Neuronal stem cell (in vitro differentiated cells): ENCODE measurements around the gene WNT2.

Experiments used
- DNase-seq: peaks from one replicate; pipeline ENCODE4 v3.0.0-alpha.2; 2013; ENCODE audit warnings: low spot score
- H2AFZ ChIP-seq: one replicate; pipeline ENCODE4 v1.6.1; 2013; ENCODE audit warnings: mild to moderate bottlenecking, low read length, inconsistent platforms
- H2AK5ac ChIP-seq: 2 replicates; pipeline ENCODE4 v1.6.1; 2013; ENCODE audit warnings: low read depth, mild to moderate bottlenecking, inconsistent platforms, low read length, moderate library complexity, mixed read lengths
- H2BK120ac ChIP-seq: 2 replicates; pipeline ENCODE4 v1.6.1; 2013; ENCODE audit warnings: low read depth, mild to moderate bottlenecking, inconsistent platforms, low read length, moderate library complexity, mixed read lengths
- H2BK12ac ChIP-seq: one replicate; pipeline ENCODE4 v1.6.1; 2013; ENCODE audit warnings: low read length, inconsistent platforms
- H2BK15ac ChIP-seq: 2 replicates; pipeline ENCODE4 v1.6.1; 2013; ENCODE audit warnings: mild to moderate bottlenecking, low read length, inconsistent platforms, mixed read lengths
- H2BK5ac ChIP-seq: one replicate; pipeline ENCODE4 v1.6.1; 2013; ENCODE audit warnings: inconsistent platforms, mild to moderate bottlenecking, low read length, moderate library complexity
- H3K14ac ChIP-seq: one replicate; pipeline ENCODE4 v1.6.1; 2013; ENCODE audit warnings: low read length, inconsistent platforms
- H3K18ac ChIP-seq: 2 replicates; pipeline ENCODE4 v1.6.1; 2013; ENCODE audit warnings: low read length, inconsistent platforms
- H3K23ac ChIP-seq: 2 replicates; pipeline ENCODE4 v1.6.1; 2013; ENCODE audit warnings: low read depth, mild to moderate bottlenecking, mixed read lengths, low read length, inconsistent platforms; ENCODE audit not compliant: poor library complexity
- H3K27ac ChIP-seq: replicated peaks from 3 replicates; pipeline ENCODE4 v1.5.1; 2013; ENCODE audit warnings: low read length, inconsistent platforms
- H3K27me3 ChIP-seq, 3 experiments: 2 replicates each; pipeline ENCODE4 v1.6.1; 2013; ENCODE audit warnings: low read length in 3 of 3, mild to moderate bottlenecking in 2 of 3, inconsistent platforms in 1 of 3, low read depth in 1 of 3, mixed read lengths in 1 of 3, moderate library complexity in 1 of 3; ENCODE audit not compliant: control insufficient read depth in 3 of 3, insufficient read depth in 3 of 3
- H3K36me3 ChIP-seq, 2 donors: replicated peaks in 1 of 2; 2 replicates each; pipeline ENCODE4 v1.6.1; 2013; ENCODE audit warnings: low read length in 2 of 2; ENCODE audit not compliant: control insufficient read depth in 2 of 2, insufficient read depth in 2 of 2
- H3K4ac ChIP-seq: 2 replicates; pipeline ENCODE4 v1.6.1; 2013; ENCODE audit warnings: inconsistent platforms, mild to moderate bottlenecking, low read length, moderate library complexity
- H3K4me1 ChIP-seq, 2 donors: 1 replicate in 1 of 2; 2 replicates in 1 of 2; pipeline ENCODE4 v1.6.1; 2013; ENCODE audit warnings: low read length in 2 of 2, low read depth in 1 of 2; ENCODE audit not compliant: control insufficient read depth in 2 of 2, insufficient read depth in 1 of 2
- H3K4me2 ChIP-seq: one replicate; pipeline ENCODE4 v1.6.1; 2013; ENCODE audit warnings: mild to moderate bottlenecking, low read length, inconsistent platforms; ENCODE audit not compliant: insufficient read depth, poor library complexity, severe bottlenecking
- H3K4me3 ChIP-seq, 2 donors: 2 replicates each; pipeline ENCODE4 v1.5.1; 2013; ENCODE audit warnings: low read length in 2 of 2, mild to moderate bottlenecking in 2 of 2, inconsistent platforms in 1 of 2, moderate library complexity in 1 of 2
- H3K79me1 ChIP-seq: one replicate; pipeline ENCODE4 v1.6.1; 2013; ENCODE audit warnings: low read depth, mild to moderate bottlenecking, inconsistent platforms, low read length, moderate library complexity
- H3K9ac ChIP-seq: one replicate; pipeline ENCODE4 v1.6.1; 2013; ENCODE audit warnings: mild to moderate bottlenecking, low read depth, low read length, inconsistent platforms; ENCODE audit not compliant: poor library complexity
- H3K9me3 ChIP-seq, 2 donors: replicated peaks in 1 of 2; 2 replicates each; pipeline versions ENCODE3 to v1.6.1; 2013; ENCODE audit warnings: low read length in 2 of 2, mild to moderate bottlenecking in 2 of 2, inconsistent platforms in 1 of 2, low read depth in 1 of 2, mixed read lengths in 1 of 2, moderate library complexity in 1 of 2; ENCODE audit not compliant: control insufficient read depth in 2 of 2, insufficient read depth in 1 of 2
- H4K8ac ChIP-seq: one replicate; pipeline ENCODE4 v1.6.1; 2013; ENCODE audit warnings: low read depth, mild to moderate bottlenecking, inconsistent platforms, low read length, moderate library complexity
- H4K91ac ChIP-seq: one replicate; pipeline ENCODE4 v1.6.1; 2013; ENCODE audit warnings: low read length, low read depth, mild to moderate bottlenecking, inconsistent platforms; ENCODE audit not compliant: poor library complexity
- WGBS, 2 donors: extraction: QIAGEN DNeasy Blood & Tissue Kit; methylation state at CpG; one replicate each; pipeline ENCODE4 v1.1.7; 2013; ENCODE audit warnings: missing lambda C conversion rate in 2 of 2, mixed read lengths in 1 of 2; ENCODE audit not compliant: insufficient read length in 2 of 2, insufficient replicate concordance in 1 of 2; ENCODE audit errors: extremely low coverage in 2 of 2; 5-methylcytosine and 5-hydroxymethylcytosine counted together

WNT2 gene

GRCh38 chr7:117279203-117279602 is 43.7 kb downstream of the WNT2 start:
- Histone ChIP-seq H3K4me1 (peaks cover 2 to 6% of the 10 kb centered on the region in 2 donors), H2BK12ac (no peak overlapping the region), H2BK120ac (no peak overlapping the region), H3K9me3 (no peaks in the 10 kb centered on the region), H4K8ac (no peak overlapping the region), H2AFZ (no peak overlapping the region), H3K36me3 (no peaks in the 10 kb centered on the region), H3K27me3 (peaks cover 0 to 29% (median 2%) of the 10 kb centered on the region in 3 experiments), H4K91ac (no peak overlapping the region), H2BK5ac (no peak overlapping the region), H3K9ac (no peak overlapping the region), H3K23ac (no peak overlapping the region), H2AK5ac (no peak overlapping the region), H2BK15ac (no peak overlapping the region), H3K14ac (no peak overlapping the region), H3K4ac (no peak overlapping the region), H3K18ac (no peak overlapping the region), H3K79me1 (no peaks in the 10 kb centered on the region), H3K27ac (no peak overlapping the region), H3K4me3 (no peak overlapping the region), H3K4me2 (no peak overlapping the region)
- WGBS, 2 donors: no CpG with 5 or more reads among the region's 2 CpGs
- no peak for DNase-seq

GRCh38 chr7:117278040-117278439 is 44.8 kb downstream of the WNT2 start:
- Histone ChIP-seq H3K23ac (no peak overlapping the region), H2AFZ (no peak overlapping the region), H3K14ac (no peak overlapping the region), H3K18ac (no peak overlapping the region), H3K4me3 (no peak overlapping the region), H3K4ac (no peak overlapping the region), H3K79me1 (no peaks in the 10 kb centered on the region), H3K9me3 (no peaks in the 10 kb centered on the region), H3K27ac (no peak overlapping the region), H4K8ac (no peak overlapping the region), H2BK12ac (no peak overlapping the region), H2BK5ac (no peak overlapping the region), H2AK5ac (no peak overlapping the region), H2BK15ac (no peak overlapping the region), H3K4me1 (peaks cover 0 to 6% of the 10 kb centered on the region in 2 donors), H3K36me3 (no peaks in the 10 kb centered on the region), H3K9ac (no peak overlapping the region), H3K27me3 (peaks cover 0 to 30% (median 2%) of the 10 kb centered on the region in 3 experiments), H2BK120ac (no peak overlapping the region), H3K4me2 (no peak overlapping the region), H4K91ac (no peak overlapping the region)
- no CpG with 5 or more reads among the region's 10 CpGs for WGBS, 2 donors
- no peak for DNase-seq

GRCh38 chr7:117277576-117277975 is 45.3 kb downstream of the WNT2 start:
- Histone ChIP-seq H2BK15ac (no peak overlapping the region), H4K91ac (no peak overlapping the region), H3K36me3 (no peaks in the 10 kb centered on the region), H3K18ac (no peak overlapping the region), H2BK5ac (no peak overlapping the region), H3K27me3 (peaks cover 0 to 30% (median 2%) of the 10 kb centered on the region in 3 experiments), H3K9me3 (no peaks in the 10 kb centered on the region), H3K4me1 (peaks cover 0 to 3% of the 10 kb centered on the region in 2 donors), H3K27ac (no peak overlapping the region), H3K9ac (no peak overlapping the region), H2AK5ac (no peak overlapping the region), H2AFZ (no peak overlapping the region), H4K8ac (no peak overlapping the region), H3K4me3 (no peak overlapping the region), H3K79me1 (no peaks in the 10 kb centered on the region), H2BK120ac (no peak overlapping the region), H3K23ac (no peak overlapping the region), H3K4ac (no peak overlapping the region), H3K4me2 (no peak overlapping the region), H2BK12ac (no peak overlapping the region), H3K14ac (no peak overlapping the region)
- DNase-seq: no peak
- no CpG with 5 or more reads among the region's 3 CpGs for WGBS, 2 donors

GRCh38 chr7:117274951-117275350 is 47.9 kb downstream of the WNT2 start:
- no CpG with 5 or more reads among the region's 4 CpGs for WGBS, 2 donors
- no peak for DNase-seq
- Histone ChIP-seq H2BK12ac (no peak overlapping the region), H2AK5ac (no peak overlapping the region), H3K79me1 (no peaks in the 10 kb centered on the region), H3K9ac (no peak overlapping the region), H2BK5ac (no peak overlapping the region), H3K18ac (no peak overlapping the region), H3K14ac (no peak overlapping the region), H3K27ac (no peak overlapping the region), H3K23ac (no peak overlapping the region), H3K4ac (no peak overlapping the region), H2BK120ac (no peak overlapping the region), H3K4me1 (no peaks in the 10 kb centered on the region), H2AFZ (no peak overlapping the region), H3K4me2 (no peak overlapping the region), H3K27me3 (peaks cover 0 to 30% (median 2%) of the 10 kb centered on the region in 3 experiments), H4K8ac (no peak overlapping the region), H2BK15ac (no peak overlapping the region), H4K91ac (no peak overlapping the region), H3K4me3 (no peak overlapping the region), H3K9me3 (no peaks in the 10 kb centered on the region), H3K36me3 (no peaks in the 10 kb centered on the region)
